Measurements from ENCODE around the gene FRS2.

The FRS2 gene

DNA sequence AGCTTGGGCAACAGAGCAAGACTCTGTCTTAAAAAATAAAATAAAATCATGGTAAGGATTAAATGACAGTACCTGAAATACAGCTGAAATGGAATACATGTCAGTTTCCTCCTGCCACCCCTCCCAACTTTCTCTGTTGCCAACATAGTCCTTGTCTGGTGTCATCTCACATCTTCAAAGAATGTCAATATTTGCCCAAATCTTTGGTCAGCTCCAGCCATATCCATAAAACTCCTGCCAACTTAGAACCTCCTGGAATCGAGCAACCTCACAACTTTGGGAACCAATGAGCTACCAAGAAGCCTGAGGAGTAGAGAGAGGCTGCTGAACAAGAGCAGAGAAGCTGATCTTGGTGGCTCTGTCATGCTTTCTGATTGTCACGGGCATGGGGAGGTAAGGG is 151.4 kb downstream of the FRS2 start:
- TF ChIP-seq PAX5 (IDR thresholded peaks at IDR 0.05; ENCODE audit: insufficient read depth, low read length, severe bottlenecking) (no peak), TAF1 (IDR thresholded peaks at IDR 0.05; ENCODE audit: low read depth, low read length) (no peak), POLR2A (IDR thresholded peaks at IDR 0.05; ENCODE audit: low read depth, low read length) (no peak), POU2F2 (IDR thresholded peaks at IDR 0.05; ENCODE audit: low read depth, low read length) (no peak), SPI1 (IDR thresholded peaks at IDR 0.05; ENCODE audit: low read depth, low read length) (no peak), POLR2AphosphoS5 (IDR thresholded peaks at IDR 0.05; ENCODE audit: low read depth, low read length) (no peak)
- DNase-seq (ENCODE audit: insufficient read length, low spot score), result no peak
- no peak for FAIRE-seq

DNA sequence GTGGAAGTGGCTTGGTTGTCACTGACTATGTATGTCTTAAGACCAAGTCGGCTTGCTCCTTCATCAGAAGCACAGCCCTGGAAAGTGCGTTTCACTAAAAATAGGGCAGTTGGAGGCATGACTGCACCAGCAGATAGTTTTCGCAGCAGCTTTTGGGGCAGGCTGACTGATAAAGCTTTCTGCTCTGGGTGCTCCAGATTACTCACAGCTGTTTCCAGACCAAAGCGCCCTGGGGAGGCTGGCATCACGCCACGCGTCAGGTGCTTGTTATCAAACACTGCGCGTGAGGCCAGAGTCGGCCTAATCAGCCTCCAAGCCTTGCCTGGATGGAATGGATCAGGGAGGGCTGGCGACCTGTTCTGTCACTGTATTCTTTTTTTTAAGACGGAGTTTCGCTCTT is 153.8 kb downstream of the FRS2 start:
- FAIRE-seq (no peak), DNase-seq (ENCODE audit: insufficient read length, low spot score) (no peak)
- TF ChIP-seq SPI1 (IDR thresholded peaks at IDR 0.05; ENCODE audit: low read depth, low read length) (no peak), POLR2AphosphoS5 (IDR thresholded peaks at IDR 0.05; ENCODE audit: low read depth, low read length) (no peak)

- no peak for FAIRE-seq
- TF ChIP-seq TAF1 (IDR thresholded peaks at IDR 0.05; ENCODE audit: low read depth, low read length) (no peak), POU2F2 (IDR thresholded peaks at IDR 0.05; ENCODE audit: low read depth, low read length) (no peak), POLR2A (IDR thresholded peaks at IDR 0.05; ENCODE audit: low read depth, low read length) (no peak), POLR2AphosphoS5 (IDR thresholded peaks at IDR 0.05; ENCODE audit: low read depth, low read length) (no peak), SPI1 (IDR thresholded peaks at IDR 0.05; ENCODE audit: low read depth, low read length) (no peak), PAX5 (IDR thresholded peaks at IDR 0.05; ENCODE audit: insufficient read depth, low read length, severe bottlenecking) (no peak)
- no peak for DNase-seq (ENCODE audit: insufficient read length, low spot score)
Observed at GRCh38 chr12:69627501-69627900, 157.3 kb downstream of the FRS2 start.

All from GM12891 (cell line).